GM19035 (cell line): ENCODE data around the gene DEAF1.

Source experiments
- ATAC-seq: cut with Tn5 transposase; IDR thresholded peaks from one replicate; pipeline ENCODE4 v1.9.1; 2021; ENCODE audit not compliant: unreplicated experiment

The DEAF1 gene

DNA sequence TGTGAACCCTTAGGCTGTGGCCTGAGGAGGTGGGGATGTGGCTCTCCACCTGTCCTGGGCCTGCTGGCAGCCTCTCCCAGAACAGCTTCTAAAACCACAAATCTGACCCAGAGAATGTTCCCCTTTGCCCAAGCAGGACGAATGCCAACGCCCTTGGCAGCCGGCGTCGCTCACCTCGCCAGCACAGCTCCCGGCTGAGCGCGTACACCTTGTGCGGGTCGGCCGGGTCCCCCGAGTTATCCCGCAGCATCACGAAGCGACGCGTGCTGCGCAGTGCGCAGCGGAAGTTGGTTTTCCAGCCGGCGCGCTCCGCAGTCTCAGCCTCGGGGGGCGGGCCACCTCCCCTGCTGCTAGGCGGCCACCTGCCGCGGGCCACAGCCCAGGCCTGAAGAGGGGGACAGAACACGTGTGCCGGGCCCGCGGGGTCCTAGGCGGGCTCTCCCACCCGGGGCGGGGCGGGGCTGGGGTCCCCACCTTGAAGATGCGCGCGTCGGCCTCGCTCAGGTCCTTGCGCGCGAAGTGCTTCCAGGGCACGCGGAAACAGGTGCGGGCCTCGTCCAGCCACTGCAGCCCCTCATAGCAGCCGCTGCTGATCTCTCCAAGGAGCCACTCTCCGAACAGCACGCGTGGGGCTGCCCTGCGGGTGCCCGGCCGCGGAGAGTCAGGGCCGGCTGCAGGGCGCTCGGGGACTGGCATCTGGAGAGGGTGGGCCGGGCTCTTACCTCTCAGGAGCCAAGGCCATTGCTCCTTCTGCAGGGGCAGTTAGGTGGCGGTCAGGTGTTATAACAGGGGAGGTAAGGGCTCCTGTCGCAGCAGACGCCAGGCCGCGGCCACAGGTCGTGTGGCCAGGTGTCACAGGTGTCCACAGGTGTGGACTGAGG, 80.2 kb downstream of the DEAF1 start:
- no peak for ATAC-seq

GRCh38 chr11:614021-614622, 80.9 kb downstream of the DEAF1 start:
- ATAC-seq: no peak

- ATAC-seq: no peak
Observed at GRCh38 chr11:613369-613968, 81.6 kb downstream of the DEAF1 start.

- ATAC-seq: no peak
Observed at GRCh38 chr11:612961-613300, 82.1 kb downstream of the DEAF1 start.

DNA sequence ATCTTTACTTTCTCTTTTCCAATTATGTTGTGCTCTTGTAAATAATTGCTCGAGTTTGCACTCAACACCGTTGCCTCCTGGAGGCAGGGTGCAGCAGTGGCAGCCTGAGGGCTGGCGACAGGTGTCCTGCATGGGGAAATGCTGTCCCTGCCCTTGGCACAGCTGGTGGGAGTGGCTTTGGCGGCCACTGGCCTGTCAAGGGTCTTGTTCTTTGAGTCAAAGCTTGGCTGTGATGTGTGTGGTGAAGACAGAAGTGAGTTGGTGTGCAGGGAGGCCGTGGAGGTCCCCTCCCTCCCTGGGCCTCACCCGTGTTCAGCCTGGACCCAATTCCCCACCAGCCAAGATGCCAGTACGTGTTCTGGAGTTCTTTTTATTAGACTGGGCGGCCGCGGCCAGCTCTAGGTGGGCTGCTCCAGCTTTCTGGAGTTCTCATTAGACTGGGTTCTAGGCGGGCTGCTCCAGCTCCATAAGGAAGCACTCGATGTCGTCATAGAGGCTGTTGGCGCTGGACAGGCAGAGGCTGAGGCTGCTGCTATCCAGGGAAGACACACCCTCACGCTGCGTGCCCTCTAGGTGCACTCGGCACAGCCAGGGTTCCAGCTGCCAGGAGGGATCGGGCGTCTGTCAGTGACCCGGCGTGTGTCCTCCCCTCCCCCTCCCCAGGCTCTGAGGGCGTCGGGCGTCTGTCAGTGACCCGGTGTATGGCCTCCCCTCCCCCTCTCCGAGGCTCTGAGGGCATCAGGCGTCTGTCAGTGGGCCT, 82.6 kb downstream of the DEAF1 start:
- ATAC-seq: no peak

DNA sequence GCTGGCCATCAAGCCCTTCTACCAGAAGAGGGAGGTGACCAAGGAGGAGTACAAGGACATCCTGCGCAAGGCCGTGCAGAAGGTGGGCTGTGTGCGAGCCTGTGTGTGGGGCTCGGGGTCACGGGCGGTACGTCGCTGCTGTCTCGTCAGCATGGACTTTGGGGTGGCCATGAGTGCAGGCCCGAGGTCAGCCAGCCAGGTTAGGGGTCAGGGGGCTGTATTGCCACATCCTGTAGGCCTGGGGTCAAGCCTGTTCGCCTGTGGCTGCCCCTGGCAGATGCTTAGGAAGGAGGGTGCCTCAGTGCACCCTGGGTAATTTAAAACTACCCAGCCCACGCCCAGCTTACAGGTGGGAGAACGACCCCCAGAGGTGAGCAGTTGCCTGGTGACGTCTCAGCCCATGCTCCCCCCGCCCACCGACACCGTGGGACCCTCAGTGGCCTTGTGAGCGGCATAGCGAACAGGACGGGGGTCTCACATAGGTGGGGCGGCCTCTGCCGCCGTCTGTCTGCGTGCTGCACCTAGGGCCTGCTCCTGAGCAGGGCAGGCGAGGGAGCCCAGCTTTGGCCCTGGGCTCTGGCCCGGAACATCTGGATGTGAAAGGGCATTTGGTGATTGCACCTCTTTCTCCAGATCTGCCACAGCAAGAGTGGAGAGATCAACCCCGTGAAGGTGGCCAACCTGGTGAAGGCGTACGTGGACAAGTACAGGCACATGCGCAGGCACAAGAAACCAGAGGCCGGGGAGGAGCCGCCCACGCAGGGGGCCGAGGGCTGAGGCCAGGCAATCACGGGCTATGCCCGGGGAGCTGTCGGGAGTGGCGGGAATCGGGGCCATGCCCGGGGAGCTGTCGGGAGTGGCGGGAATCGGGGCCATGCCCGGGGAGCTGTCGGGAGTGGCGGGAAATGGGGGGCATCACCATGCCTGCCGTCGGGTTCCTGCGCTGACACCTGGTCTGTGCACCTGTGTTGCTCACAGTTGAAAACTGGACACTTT, 83.7 kb downstream of the DEAF1 start:
- no peak for ATAC-seq

DNA sequence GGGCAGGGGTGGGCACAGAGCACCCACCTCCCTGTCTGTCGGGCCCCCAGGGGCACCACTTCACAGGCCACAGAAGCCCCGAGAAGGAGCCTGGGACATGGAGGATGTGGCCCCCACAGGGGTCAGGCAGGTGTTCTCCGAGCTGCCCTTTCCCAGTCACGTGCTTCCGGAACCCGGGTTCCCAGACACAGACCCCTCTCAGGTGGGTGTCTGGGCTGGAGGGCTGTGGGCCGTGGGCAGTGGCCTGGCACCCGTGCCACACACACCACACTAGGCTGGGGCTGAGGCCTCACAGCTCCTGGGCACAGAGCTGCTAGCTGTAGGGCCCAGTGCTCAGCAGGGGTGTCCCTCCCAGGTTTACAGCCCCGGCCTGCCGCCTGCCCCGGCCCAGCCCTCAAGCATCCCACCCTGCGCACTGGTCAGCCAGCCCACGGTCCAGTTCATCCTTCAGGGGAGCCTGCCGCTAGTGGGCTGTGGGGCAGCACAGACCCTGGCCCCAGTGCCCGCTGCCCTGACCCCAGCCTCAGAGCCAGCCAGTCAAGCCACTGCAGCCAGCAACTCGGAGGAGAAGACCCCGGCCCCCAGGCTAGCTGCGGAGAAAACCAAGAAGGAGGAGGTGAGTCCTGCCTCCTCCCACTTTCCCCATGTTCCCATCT, 84.7 kb downstream of the DEAF1 start:
- ATAC-seq: no peak

- ATAC-seq: no peak
Observed at GRCh38 chr11:609341-609811, 85.6 kb downstream of the DEAF1 start.

DNA sequence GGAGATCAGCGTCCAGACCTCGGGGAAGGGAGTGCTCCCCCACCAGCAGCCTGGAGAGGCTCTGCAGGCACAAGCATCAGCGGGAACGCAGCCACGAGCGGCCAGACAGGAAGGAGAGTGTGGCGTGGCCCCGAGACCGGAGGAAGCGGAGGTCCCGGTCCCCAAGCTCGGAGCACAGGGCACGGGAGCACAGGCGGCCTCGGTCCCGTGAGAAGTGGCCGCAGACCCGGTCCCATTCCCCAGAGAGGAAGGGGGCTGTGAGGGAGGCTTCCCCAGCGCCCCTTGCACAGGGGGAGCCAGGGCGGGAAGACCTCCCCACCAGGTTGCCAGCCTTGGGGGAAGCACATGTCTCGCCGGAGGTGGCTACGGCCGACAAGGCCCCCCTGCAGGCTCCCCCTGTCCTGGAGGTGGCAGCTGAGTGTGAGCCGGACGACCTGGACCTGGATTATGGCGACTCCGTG, 86.2 kb downstream of the DEAF1 start:
- ATAC-seq: no peak

DNA sequence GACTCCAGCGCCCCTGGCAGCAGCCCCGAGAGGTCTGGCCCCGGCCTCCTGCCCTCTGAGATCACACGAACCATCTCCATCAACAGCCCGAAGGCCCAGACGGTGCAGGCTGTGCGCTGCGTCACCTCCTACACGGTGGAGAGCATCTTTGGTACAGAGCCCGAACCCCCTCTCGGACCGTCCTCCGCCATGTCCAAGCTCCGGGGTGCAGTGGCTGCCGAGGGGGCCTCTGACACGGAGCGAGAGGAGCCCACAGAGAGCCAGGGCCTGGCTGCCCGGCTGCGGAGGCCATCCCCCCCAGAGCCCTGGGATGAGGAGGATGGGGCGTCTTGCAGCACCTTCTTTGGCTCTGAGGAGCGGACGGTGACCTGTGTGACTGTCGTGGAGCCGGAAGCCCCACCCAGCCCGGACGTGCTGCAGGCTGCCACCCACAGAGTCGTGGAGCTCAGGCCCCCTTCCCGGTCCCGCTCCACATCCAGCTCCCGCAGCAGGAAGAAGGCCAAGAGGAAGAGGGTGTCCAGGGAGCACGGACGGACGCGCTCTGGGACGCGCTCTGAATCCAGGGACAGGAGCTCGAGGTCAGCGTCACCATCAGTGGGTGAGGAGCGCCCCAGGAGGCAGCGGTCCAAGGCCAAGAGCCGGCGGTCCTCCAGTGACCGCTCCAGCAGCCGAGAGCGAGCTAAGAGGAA, 86.9 kb downstream of the DEAF1 start:
- ATAC-seq: no peak

GRCh38 chr11:607020-607780, 87.8 kb downstream of the DEAF1 start:
- no peak for ATAC-seq

GRCh38 chr11:606245-606644, 88.8 kb downstream of the DEAF1 start:
- ATAC-seq: no peak

DNA sequence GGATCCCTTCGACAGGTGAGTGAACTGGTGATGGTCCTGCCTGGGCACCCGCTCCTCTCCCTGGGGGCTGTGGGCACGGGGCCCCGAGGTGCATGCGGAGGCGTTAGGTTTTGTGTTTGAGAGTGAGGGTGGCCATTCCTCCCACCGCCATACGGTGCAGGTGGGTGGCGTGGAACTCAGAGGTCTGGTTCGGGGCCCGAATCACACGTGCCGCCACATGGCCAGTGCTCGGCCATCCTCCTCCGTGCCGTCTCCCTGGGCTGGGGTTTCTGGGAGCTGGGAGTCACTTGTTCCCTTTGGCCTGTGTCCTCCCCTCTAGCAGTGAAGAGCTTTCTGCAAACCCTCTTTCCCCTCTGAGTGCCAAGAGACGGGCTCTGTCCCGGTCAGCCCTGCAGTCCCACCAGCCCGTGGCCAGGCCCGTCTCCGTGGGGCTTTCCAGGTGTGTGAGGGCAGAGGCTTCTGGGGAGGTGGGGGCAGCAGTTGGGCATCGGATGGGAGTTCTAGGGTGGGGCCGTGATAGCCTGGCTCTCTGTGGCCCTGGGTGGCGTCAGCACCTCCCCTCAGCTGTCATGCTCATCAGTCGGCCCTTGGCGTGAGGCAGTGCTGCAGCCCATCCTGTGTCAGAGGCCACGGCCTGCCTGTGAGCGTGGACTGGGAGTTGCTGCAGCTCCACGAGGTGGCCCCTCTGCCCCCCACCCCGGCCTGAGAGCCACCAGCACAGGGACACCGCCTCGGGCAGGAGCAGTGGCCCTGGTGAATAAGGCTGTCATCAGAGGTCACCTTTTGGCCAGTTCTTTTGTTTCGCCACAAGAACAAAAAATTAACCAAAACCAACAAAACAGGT, 89.5 kb downstream of the DEAF1 start:
- ATAC-seq: no peak

DNA sequence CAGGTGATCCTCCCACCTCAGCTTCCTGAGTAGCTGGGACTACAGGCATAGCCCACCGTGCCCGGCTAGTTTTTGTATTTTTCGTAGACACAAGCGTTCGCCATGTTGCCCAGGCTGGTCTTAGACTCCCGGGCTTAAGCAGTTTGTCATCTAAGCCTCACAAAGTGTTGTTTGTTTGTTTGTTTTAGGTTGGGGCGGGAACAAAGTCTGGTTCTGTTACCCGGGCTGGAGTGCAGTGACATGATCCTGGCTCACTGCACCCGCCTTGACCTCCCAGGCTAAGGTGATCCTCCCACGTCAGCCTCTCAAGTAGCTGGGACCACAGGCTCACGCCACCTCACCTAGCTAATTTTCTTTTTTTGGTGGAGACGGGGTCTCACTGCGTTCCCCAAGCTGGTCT, 91.9 kb downstream of the DEAF1 start:
- ATAC-seq: no peak

GRCh38 chr11:601573-602245, 93.3 kb downstream of the DEAF1 start:
- no peak for ATAC-seq

GRCh38 chr11:598005-598680, 96.9 kb downstream of the DEAF1 start:
- no peak for ATAC-seq
